NB4 (cell line): ENCODE data around the gene NFE2L3.

Experiments
- CTCF ChIP-seq: IDR thresholded peaks from one replicate; pipeline ENCODE4 v1.5.1; 2012; ENCODE audit warnings: low read depth, low read length
- MAX ChIP-seq: IDR thresholded peaks from 2 replicates; pipeline ENCODE4 v1.6.1; 2011; ENCODE audit warnings: low read depth, low read length
- POLR2A ChIP-seq: IDR thresholded peaks from 2 replicates; pipeline ENCODE4 v1.6.1; 2011; ENCODE audit warnings: mild to moderate bottlenecking; ENCODE audit not compliant: insufficient read length; ENCODE audit errors: extremely low read depth

- no peak for TF ChIP-seq CTCF
- no peak for TF ChIP-seq MAX
- TF ChIP-seq POLR2A: no peak
Measured at GRCh38 chr7:26105931-26106330, 46.1 kb upstream of the NFE2L3 start.
